HepG2 (cell line): ENCODE results near the gene IFNL2. TPM values are rescaled to one million over a fixed set of nuclear protein-coding genes. Genes with fewer than 3 reads are reported as not detected.

ENCODE experiments used
- ATAC-seq: fragments of 200-7000 bp; cut with Tn5 transposase; 3 replicates; pipeline ENCODE4 v1.9.1; 2020; ENCODE audit warnings: mild to moderate bottlenecking, moderate library complexity
- BruUV-seq: library from RNA; stranded (reverse); fragments of 400-500 nt; replicated peaks from 2 replicates; lab custom pipeline; 2021; lab: Mats Ljungman, UMichigan
- CTCF ChIA-PET: fragments of 300-600 bp; formaldehyde crosslinking; extraction: SDS; loops from one replicate; lab custom pipeline; 2021; ENCODE audit warnings: low total read pairs, inconsistent platforms, low intra/inter-chr PET ratio; lab: Yijun Ruan, JAX
- POLR2A ChIA-PET: fragments of 350-600 bp; sonication (Branson Sonifier 250); formaldehyde crosslinking; loops from one replicate; lab custom pipeline; 2020; ENCODE audit warnings: antibody characterized with exemption, inconsistent platforms; lab: Yijun Ruan, JAX
- DNase-seq: peaks from one replicate; pipeline ENCODE4 v3.0.0-alpha.2; 2015; ENCODE audit warnings: low spot score
- FAIRE-seq: peaks from 3 replicates; lab custom pipeline; 2011; peaks lifted over from hg19 to GRCh38; lab: Jason Lieb, UNC
- H2AFZ ChIP-seq: one replicate; pipeline ENCODE4 v1.6.1; 2011; ENCODE audit warnings: low read length, inconsistent platforms
- H3K27ac ChIP-seq: fragments of 300-600 bp; 3 replicates; pipeline ENCODE4 v1.8.0; 2011; ENCODE audit warnings: mixed run types, mild to moderate bottlenecking, mixed read lengths, low read length, inconsistent platforms; ENCODE audit not compliant: insufficient read depth; ENCODE audit errors: extremely low read length
- H3K27me3 ChIP-seq, 2 experiments: fragments of 200-600 bp in 1 of 2; 2 replicates in 1 of 2; 3 replicates in 1 of 2; pipeline versions ENCODE4 v1.6.0 to v1.8.0; 2011; ENCODE audit warnings: low read length in 2 of 2, mild to moderate bottlenecking in 2 of 2, moderate library complexity in 2 of 2, inconsistent platforms in 1 of 2; ENCODE audit not compliant: insufficient read depth in 2 of 2, control insufficient read depth in 1 of 2
- H3K36me3 ChIP-seq, 2 experiments: fragments of 200-600 bp in 1 of 2; replicated peaks in 1 of 2; 2 replicates in 1 of 2; 3 replicates in 1 of 2; pipeline versions ENCODE4 v1.5.1 to v1.8.0; 2011; ENCODE audit warnings: low read length in 2 of 2, inconsistent platforms in 1 of 2; ENCODE audit not compliant: insufficient read depth in 2 of 2, control insufficient read depth in 1 of 2
- H3K4me1 ChIP-seq: 2 replicates; pipeline ENCODE4 v1.5.1; 2012; ENCODE audit warnings: low read length, inconsistent platforms; ENCODE audit not compliant: insufficient read depth
- H3K4me2 ChIP-seq: 2 replicates; pipeline ENCODE4 v1.6.0; 2011; ENCODE audit warnings: low read depth, low read length, inconsistent platforms
- H3K4me3 ChIP-seq, 3 experiments: fragments of 200-600 bp in 1 of 3; sonication (generic), shearing (Covaris generic) in 1 of 3; replicated peaks in 1 of 3; 2 replicates each; pipeline ENCODE4 v1.5.1; 2011 to 2016; ENCODE audit warnings: low read length in 3 of 3, inconsistent platforms in 2 of 3, low read depth in 2 of 3, mild to moderate bottlenecking in 2 of 3, control low read depth in 1 of 3, mixed read lengths in 1 of 3; ENCODE audit not compliant: insufficient read depth in 1 of 3
- H3K79me2 ChIP-seq: one replicate; pipeline ENCODE4 v1.6.1; 2011; ENCODE audit warnings: low read length, inconsistent platforms; ENCODE audit not compliant: insufficient read depth
- H3K9ac ChIP-seq: 2 replicates; pipeline ENCODE4 v1.6.0; 2011; ENCODE audit warnings: mild to moderate bottlenecking, low read depth, low read length, inconsistent platforms; ENCODE audit not compliant: insufficient read depth
- H3K9me3 ChIP-seq: 2 replicates; pipeline ENCODE4 v1.5.1; 2012; ENCODE audit warnings: mild to moderate bottlenecking, low read length
- H4K20me1 ChIP-seq: 2 replicates; pipeline ENCODE4 v1.6.0; 2011; ENCODE audit warnings: inconsistent platforms, mild to moderate bottlenecking, low read length, moderate library complexity; ENCODE audit not compliant: insufficient read depth
- ATF1 ChIP-seq: IDR thresholded peaks from 2 replicates; pipeline ENCODE4 v1.6.1; 2016; ENCODE audit warnings: mild to moderate bottlenecking, control low read depth
- ATF7 ChIP-seq, 2 experiments: fragments of 450-650 bp in 1 of 2; sonication (generic) in 1 of 2; formaldehyde crosslinking in 1 of 2; IDR thresholded peaks; 2 replicates each; pipeline versions ENCODE4 v1.4.0 to v1.6.1; 2016 to 2020; ENCODE audit warnings: antibody characterized with exemption in 1 of 2, mild to moderate bottlenecking in 1 of 2, missing genetic modification reagents in 1 of 2
- CREB1 ChIP-seq, 2 experiments: fragments of 450-650 bp in 1 of 2; IDR thresholded peaks; 2 replicates each; pipeline ENCODE4 v1.6.1; 2016 to 2017; ENCODE audit warnings: control low read depth in 1 of 2, mild to moderate bottlenecking in 1 of 2, missing compliant biosample characterization in 1 of 2, missing genetic modification characterization in 1 of 2
- FOXC1 ChIP-seq: sonication (generic); formaldehyde crosslinking; IDR thresholded peaks from 2 replicates; pipeline ENCODE4 v1.8.0; 2022; ENCODE audit warnings: mild to moderate bottlenecking, missing genetic modification reagents, borderline replicate concordance
- FOXK1 ChIP-seq: sonication (generic); formaldehyde crosslinking; IDR thresholded peaks from 2 replicates; pipeline ENCODE4 v1.4.0; 2020; ENCODE audit warnings: low read depth, missing genetic modification reagents, borderline replicate concordance
- SMYD3 ChIP-seq: sonication (generic); formaldehyde crosslinking; IDR thresholded peaks from 2 replicates; pipeline ENCODE4 v1.8.1; 2023; ENCODE audit warnings: mild to moderate bottlenecking, missing genetic modification reagents
- SYNCRIP ChIP-seq: fragments of 200-400 bp; formaldehyde crosslinking; IDR thresholded peaks from 2 replicates; pipeline ENCODE4 v1.6.1; 2018; ENCODE audit warnings: mild to moderate bottlenecking, low read depth, low read length; ENCODE audit not compliant: insufficient read depth
- U2AF1 ChIP-seq: fragments of 200-400 bp; formaldehyde crosslinking; optimal IDR thresholded peaks from 2 replicates; pipeline ENCODE3; 2017; ENCODE audit warnings: mild to moderate bottlenecking, low read depth, low read length
- ZNF180 ChIP-seq: sonication (generic); formaldehyde crosslinking; IDR thresholded peaks from 2 replicates; pipeline ENCODE4 v1.4.0; 2020; ENCODE audit warnings: low read depth, missing genetic modification reagents, borderline replicate concordance
- ZNF224 ChIP-seq: sonication (generic); formaldehyde crosslinking; IDR thresholded peaks from 2 replicates; pipeline ENCODE4 v1.5.0; 2020; ENCODE audit warnings: mild to moderate bottlenecking, missing genetic modification reagents
- ZNF569 ChIP-seq: sonication (generic); formaldehyde crosslinking; IDR thresholded peaks from 2 replicates; pipeline ENCODE4 v1.5.0; 2020; ENCODE audit warnings: mild to moderate bottlenecking, missing genetic modification reagents, moderate library complexity, borderline replicate concordance
- ZNF660 ChIP-seq: sonication (generic); formaldehyde crosslinking; IDR thresholded peaks from 2 replicates; pipeline ENCODE4 v1.5.1; 2020; ENCODE audit warnings: mild to moderate bottlenecking, low read depth, missing genetic modification reagents, borderline replicate concordance
- WGBS: methylation state at CpG from one replicate; pipeline ENCODE4 v1.1.6; 2017; ENCODE audit warnings: low lambda C conversion rate; 5-methylcytosine and 5-hydroxymethylcytosine counted together
- in situ Hi-C: cut with HindIII; loops from 2 replicates; pipeline ENCODE4 v1.10.0; 2017; ENCODE audit warnings: low pct_unique_long_range_greater_than_20kb; ENCODE audit not compliant: extremely low pct_ligation_motif_present
- intact Hi-C: fragments of 100-400 bp; cut with micrococcal nuclease; formaldehyde crosslinking; loops from one replicate; pipeline ENCODE4 v1.10.0; 2022; ENCODE audit not compliant: unreplicated experiment
- polyA plus RNA-seq, 8 experiments: library from polyadenylated mRNA; depleted of rRNA in 3 of 8; stranded (reverse) in 7 of 8; unstranded in 1 of 8; fragments of >200 nt; fragmentation: Illumina TruSeq in 4 of 8; extraction: Trizol in 4 of 8; gene quantifications; 2 replicates each; pipeline versions ENCODE4 v1.2.1 to v1.2.3, GENCODE V29; 2011 to 2016; ENCODE audit warnings: low read depth in 4 of 8, missing spikeins in 1 of 8, mixed read lengths in 1 of 8; ENCODE audit not compliant: insufficient read depth in 1 of 8
- total RNA-seq, 5 experiments: library from RNA; depleted of rRNA; stranded (reverse); fragments of >200 nt; fragmentation: Illumina TruSeq; extraction: Trizol; gene quantifications; 2 replicates each; pipeline ENCODE4 v1.2.3, GENCODE V29; 2016; ENCODE audit warnings: low read depth in 1 of 5
- TF ChIP-seq, protein P1 (sequence below): IDR thresholded peaks from 2 replicates; pipeline ENCODE4 v1.6.1; 2016; ENCODE audit warnings: missing biosample characterization, missing genetic modification reagents, low read depth

Gene IFNL2
- total and polyA plus RNA-seq, 2 of the 13 experiments (the other 11 are each of a cell fraction or from before 2014, with no cell fraction given), result not detected

DNA sequence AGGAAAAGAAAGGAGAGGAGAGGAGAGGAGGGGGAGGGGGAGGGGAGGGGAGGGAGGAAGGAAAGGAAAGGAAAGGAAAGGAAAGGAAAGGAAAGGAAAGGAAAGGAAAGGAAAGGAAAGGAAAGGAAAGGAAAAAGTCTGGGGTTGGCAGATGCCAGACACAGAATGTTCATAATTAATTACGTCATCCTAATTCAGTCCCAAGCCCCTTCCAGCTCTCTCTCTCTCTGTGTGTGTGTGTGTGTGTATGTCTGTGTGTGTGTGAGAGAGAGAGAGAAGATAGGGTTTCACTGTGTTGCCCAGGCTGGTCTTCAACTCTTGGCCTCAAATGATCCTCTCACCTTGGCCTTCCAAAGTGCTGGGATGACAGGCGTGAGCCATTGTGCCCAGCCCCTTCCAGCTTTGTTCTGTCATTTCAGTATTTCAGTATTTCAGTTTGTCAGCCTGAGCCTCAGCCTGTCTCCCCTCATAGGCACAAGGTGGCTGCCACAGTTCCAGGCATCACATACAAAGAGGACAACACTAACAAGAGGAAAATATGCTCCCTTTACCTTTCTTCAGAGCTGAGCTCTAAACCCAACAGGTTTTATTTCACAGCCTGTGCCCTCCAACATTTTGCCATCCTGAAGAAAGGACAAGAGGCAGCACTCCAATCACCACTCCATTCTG, 38.0 kb upstream of the IFNL2 start:
- intact Hi-C loops (no loop called here), in situ Hi-C loops (no loop called here)
- FAIRE-seq, result no peak
- no peak overlapping the region for H2AFZ ChIP-seq
- CTCF ChIA-PET, result no interaction called here
- H3K79me2 ChIP-seq, result no peaks in the 10 kb centered on the region
- no peaks in the 10 kb centered on the region for H4K20me1 ChIP-seq
- H3K4me1 ChIP-seq, result no peaks in the 10 kb centered on the region
- TF ChIP-seq FOXK1 (CRISPR knock-in tag), result no peak
- no peak for TF ChIP-seq ZNF569 (CRISPR knock-in tag)
- TF ChIP-seq ZNF180 (CRISPR knock-in tag), result no peak
- TF ChIP-seq FOXC1 (CRISPR knock-in tag), result no peak
- peak; percentile 99 for TF ChIP-seq ATF7 (IDR thresholded peaks at IDR 0.05)
- no peak for TF ChIP-seq ATF7 (CRISPR knock-in tag; IDR thresholded peaks at IDR 0.05)
- no peak for TF ChIP-seq ZNF224 (CRISPR knock-in tag)
- TF ChIP-seq SYNCRIP, result no peak
- TF ChIP-seq U2AF1, result no peak
- no peak for TF ChIP-seq ATF1 (CRISPR knock-in tag)
- TF ChIP-seq CREB1 (IDR thresholded peaks at IDR 0.05), result peak; percentile 52; the same call in 1 of the 2 replicates
- TF ChIP-seq CREB1 (CRISPR knock-in tag; IDR thresholded peaks at IDR 0.05), result no peak
- TF ChIP-seq, protein P1, sequence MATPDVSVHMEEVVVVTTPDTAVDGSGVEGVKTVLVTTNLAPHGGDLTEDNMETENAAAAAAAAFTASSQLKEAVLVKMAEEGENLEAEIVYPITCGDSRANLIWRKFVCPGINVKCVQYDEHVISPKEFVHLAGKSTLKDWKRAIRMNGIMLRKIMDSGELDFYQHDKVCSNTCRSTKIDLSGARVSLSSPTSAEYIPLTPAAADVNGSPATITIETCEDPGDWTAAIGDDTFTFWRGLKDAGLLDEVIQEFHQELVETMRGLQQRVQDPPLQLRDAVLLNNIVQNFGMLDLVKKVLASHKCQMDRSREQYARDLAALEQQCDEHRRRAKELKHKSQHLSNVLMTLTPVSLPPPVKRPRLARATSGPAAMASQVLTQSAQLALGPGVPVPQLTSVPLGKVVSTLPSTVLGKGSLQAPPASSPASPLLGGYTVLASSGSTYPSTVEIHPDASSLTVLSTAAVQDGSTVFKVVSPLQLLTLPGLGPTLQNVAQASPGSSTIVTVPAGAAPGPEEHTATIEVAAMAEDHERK (CRISPR knock-in tag), result no peak
- no peak for TF ChIP-seq SMYD3
- TF ChIP-seq ZNF660, result no peak
- no peaks in the 10 kb centered on the region for H3K9me3 ChIP-seq
- H3K4me3 ChIP-seq, result no peak overlapping the region
- WGBS, result 4% methylated on average over 2 of the region's 2 CpGs
- no peak for DNase-seq
- no peaks in the 10 kb centered on the region for H3K36me3 ChIP-seq
- BruUV-seq, result no TSS peak
- H3K27ac ChIP-seq, result no peak overlapping the region
- ATAC-seq, result no peak
- H3K27me3 ChIP-seq, result no peaks in the 10 kb centered on the region; a peak in 1 of 5 replicates
- H3K4me2 ChIP-seq, result no peak overlapping the region
- no peak overlapping the region for H3K9ac ChIP-seq
- POLR2A ChIA-PET, result no interaction called here
